H1 (cell line): ENCODE results near the gene ITGA8. TPM values are rescaled to one million over a fixed set of nuclear protein-coding genes. Genes with fewer than 3 reads are reported as not detected.

ENCODE experiments used
- CTCF ChIA-PET: fragments of 300-600 bp; sonication (Branson Sonifier 250); formaldehyde crosslinking; loops from one replicate; lab custom pipeline; 2021; ENCODE audit not compliant: partially characterized antibody; lab: Charles Lee
- POLR2A ChIA-PET: fragments of 300-600 bp; sonication (Branson Sonifier 250); formaldehyde crosslinking; loops from one replicate; lab custom pipeline; 2021; ENCODE audit warnings: inconsistent platforms; ENCODE audit not compliant: partially characterized antibody; lab: Charles Lee
- DNase-seq, 2 experiments: peaks; one replicate each; pipeline versions ENCODE4 v3.0.0 to v3.0.0-alpha.2; 2010 to 2022; ENCODE audit warnings: low spot score in 2 of 2, low read depth in 1 of 2, mixed read lengths in 1 of 2
- FAIRE-seq: peaks from 2 replicates; lab custom pipeline; 2011; peaks lifted over from hg19 to GRCh38; lab: Jason Lieb, UNC
- H2AFZ ChIP-seq: 2 replicates; pipeline ENCODE4 v1.8.1; 2012; ENCODE audit warnings: low read length, inconsistent platforms
- H2AK5ac ChIP-seq: 2 replicates; pipeline ENCODE4 v1.6.1; 2013; ENCODE audit warnings: low read depth, low read length
- H2BK120ac ChIP-seq: replicated peaks from 2 replicates; pipeline ENCODE3; 2013; ENCODE audit warnings: low read depth, low read length, inconsistent platforms
- H2BK12ac ChIP-seq: 2 replicates; pipeline ENCODE4 v1.6.1; 2013; ENCODE audit warnings: low read depth, low read length
- H2BK15ac ChIP-seq: 2 replicates; pipeline ENCODE4 v1.6.1; 2013; ENCODE audit warnings: low read length
- H2BK20ac ChIP-seq: 2 replicates; pipeline ENCODE4 v1.6.1; 2013; ENCODE audit warnings: low read length
- H2BK5ac ChIP-seq: 2 replicates; pipeline ENCODE4 v1.6.1; 2013; ENCODE audit warnings: low read depth, low read length
- H3K14ac ChIP-seq: 2 replicates; pipeline ENCODE4 v1.6.1; 2013; ENCODE audit warnings: inconsistent platforms; ENCODE audit not compliant: insufficient read length
- H3K18ac ChIP-seq: 2 replicates; pipeline ENCODE4 v1.6.1; 2013; ENCODE audit warnings: low read length; ENCODE audit errors: extremely low read depth
- H3K23ac ChIP-seq: 2 replicates; pipeline ENCODE4 v1.6.1; 2013; ENCODE audit warnings: inconsistent platforms; ENCODE audit not compliant: insufficient read length
- H3K23me2 ChIP-seq: 2 replicates; pipeline ENCODE4 v1.6.1; 2013; ENCODE audit warnings: low read depth, low read length
- H3K27ac ChIP-seq: 2 replicates; pipeline ENCODE4 v1.6.1; 2011; ENCODE audit warnings: low read depth, low read length, inconsistent platforms
- H3K27me3 ChIP-seq, 4 experiments: replicated peaks in 1 of 4; 1 replicate in 1 of 4; 2 replicates in 3 of 4; pipeline versions ENCODE4 v1.6.1 to v1.8.1; 2011 to 2013; ENCODE audit warnings: low read length in 3 of 4, mild to moderate bottlenecking in 3 of 4, inconsistent platforms in 2 of 4, mixed read lengths in 2 of 4, moderate library complexity in 1 of 4; ENCODE audit not compliant: control insufficient read depth in 3 of 4, insufficient read depth in 3 of 4; ENCODE audit errors: extremely low read depth in 1 of 4
- H3K36me3 ChIP-seq, 4 experiments: 2 replicates each; pipeline versions ENCODE4 v1.6.1 to v1.8.1; 2011 to 2013; ENCODE audit warnings: mild to moderate bottlenecking in 4 of 4, low read length in 3 of 4, moderate library complexity in 2 of 4, control low read depth in 1 of 4, inconsistent platforms in 1 of 4; ENCODE audit not compliant: insufficient read depth in 4 of 4, control insufficient read depth in 2 of 4
- H3K4ac ChIP-seq: replicated peaks from 2 replicates; pipeline ENCODE3; 2013; ENCODE audit warnings: low read length, low read depth, mixed read lengths, inconsistent platforms; ENCODE audit not compliant: insufficient read length
- H3K4me1 ChIP-seq, 4 experiments: replicated peaks in 1 of 4; 1 replicate in 1 of 4; 2 replicates in 3 of 4; pipeline versions ENCODE4 v1.6.1 to v1.8.1; 2011 to 2013; ENCODE audit warnings: low read length in 3 of 4, inconsistent platforms in 2 of 4, mixed read lengths in 1 of 4; ENCODE audit not compliant: insufficient read depth in 4 of 4, control insufficient read depth in 3 of 4
- H3K4me2 ChIP-seq, 2 experiments: 2 replicates each; pipeline versions ENCODE4 v1.6.1 to v1.8.1; 2011 to 2013; ENCODE audit warnings: low read depth in 2 of 2, low read length in 2 of 2, control low read depth in 1 of 2, inconsistent platforms in 1 of 2, mild to moderate bottlenecking in 1 of 2; ENCODE audit not compliant: insufficient read depth in 1 of 2
- H3K4me3 ChIP-seq, 4 experiments: fragments of 200-600, 300-600 bp in 1 of 4; sonication (generic), shearing (Covaris generic), sonication (Bioruptor Twin) in 1 of 4; 2 replicates each; pipeline versions ENCODE4 v1.5.1 to v1.8.1; 2011 to 2016; ENCODE audit warnings: low read length in 4 of 4, low read depth in 3 of 4, control low read depth in 2 of 4, inconsistent platforms in 2 of 4, mild to moderate bottlenecking in 2 of 4, mixed read lengths in 1 of 4, moderate library complexity in 1 of 4; ENCODE audit not compliant: insufficient read depth in 2 of 4; ENCODE audit errors: extremely low read depth in 1 of 4
- H3K56ac ChIP-seq: replicated peaks from 2 replicates; pipeline ENCODE3; 2013; ENCODE audit warnings: low read depth, mild to moderate bottlenecking, mixed read lengths, low read length, inconsistent platforms; ENCODE audit not compliant: insufficient read length
- H3K79me1 ChIP-seq: 2 replicates; pipeline ENCODE4 v1.6.1; 2013; ENCODE audit warnings: low read depth, low read length, control low read depth
- H3K79me2 ChIP-seq, 2 experiments: 2 replicates each; pipeline versions ENCODE4 v1.6.1 to v1.8.1; 2012 to 2013; ENCODE audit warnings: low read length in 2 of 2, mild to moderate bottlenecking in 2 of 2, inconsistent platforms in 1 of 2; ENCODE audit not compliant: insufficient read depth in 2 of 2, control insufficient read depth in 1 of 2
- H3K9ac ChIP-seq, 4 experiments: replicated peaks in 1 of 4; 1 replicate in 1 of 4; 2 replicates in 3 of 4; pipeline versions ENCODE4 v1.6.1 to v1.8.1; 2011 to 2013; ENCODE audit warnings: low read depth in 3 of 4, low read length in 3 of 4, control low read depth in 2 of 4, mild to moderate bottlenecking in 2 of 4, moderate library complexity in 2 of 4, inconsistent platforms in 1 of 4; ENCODE audit errors: extremely low read depth in 1 of 4
- H3K9me3 ChIP-seq, 2 experiments: 2 replicates each; pipeline versions ENCODE4 v1.6.1 to v1.8.1; 2012 to 2013; ENCODE audit warnings: mild to moderate bottlenecking in 2 of 2, moderate library complexity in 2 of 2, control low read depth in 1 of 2, inconsistent platforms in 1 of 2, low read depth in 1 of 2, low read length in 1 of 2, mixed read lengths in 1 of 2; ENCODE audit not compliant: insufficient read depth in 2 of 2
- H4K20me1 ChIP-seq, 2 experiments: replicated peaks in 1 of 2; 2 replicates each; pipeline versions ENCODE3 to v1.8.1; 2011 to 2013; ENCODE audit warnings: inconsistent platforms in 2 of 2, low read length in 2 of 2, mild to moderate bottlenecking in 1 of 2; ENCODE audit not compliant: insufficient read depth in 2 of 2, control insufficient read depth in 1 of 2
- H4K5ac ChIP-seq: 2 replicates; pipeline ENCODE4 v1.6.1; 2013; ENCODE audit warnings: low read length, low read depth, mixed read lengths, inconsistent platforms; ENCODE audit not compliant: insufficient read length
- H4K8ac ChIP-seq: 2 replicates; pipeline ENCODE4 v1.8.0; 2013; ENCODE audit warnings: mild to moderate bottlenecking, moderate library complexity, low read length, inconsistent platforms; ENCODE audit not compliant: insufficient read depth; ENCODE audit errors: extremely low read depth
- H4K91ac ChIP-seq: replicated peaks from 2 replicates; pipeline ENCODE3; 2013; ENCODE audit warnings: low read length, mixed read lengths, inconsistent platforms; ENCODE audit not compliant: insufficient read length
- EGR1 ChIP-seq: IDR thresholded peaks from 2 replicates; pipeline ENCODE4 v1.6.1; 2011; ENCODE audit warnings: low read depth, low read length, borderline replicate concordance
- MAFK ChIP-seq: IDR thresholded peaks from 2 replicates; pipeline ENCODE4 v1.6.1; 2012; ENCODE audit warnings: low read depth, mild to moderate bottlenecking, improper control_type of control experiment, low read length
- SUZ12 ChIP-seq: fragments of 200-600 bp; sonication (generic); IDR thresholded peaks from 2 replicates; pipeline ENCODE4 v1.6.1; 2012; ENCODE audit warnings: mild to moderate bottlenecking, inconsistent platforms, low read length, moderate library complexity, mixed read lengths
- TAF1 ChIP-seq: IDR thresholded peaks from 2 replicates; pipeline ENCODE4 v1.6.1; 2011; ENCODE audit warnings: mild to moderate bottlenecking, low read depth, low read length
- WGBS, 2 experiments: shearing (Covaris generic) in 1 of 2; methylation state at CpG; one replicate each; pipeline versions ENCODE4 v1.1.6 to v1.1.7; 2013 to 2015; ENCODE audit warnings: low lambda C conversion rate in 2 of 2, mixed read lengths in 2 of 2, inconsistent platforms in 1 of 2, low coverage in 1 of 2, missing lambda C conversion rate in 1 of 2; ENCODE audit not compliant: insufficient replicate concordance in 2 of 2, insufficient coverage in 1 of 2, insufficient read length in 1 of 2; ENCODE audit errors: extremely low coverage in 1 of 2, missing lambda C conversion rate in 1 of 2; 5-methylcytosine and 5-hydroxymethylcytosine counted together
- polyA plus RNA-seq, 7 experiments: library from polyadenylated mRNA; depleted of rRNA in 3 of 7; stranded (reverse) in 5 of 7; unstranded in 2 of 7; fragments of >200 nt in 5 of 7; fragments of 200-250 nt in 2 of 7; gene quantifications; 1 replicate in 5 of 7; 2 replicates in 1 of 7; 4 replicates in 1 of 7; pipeline versions ENCODE4 v1.2.1 to v1.2.3, GENCODE V29; 2011 to 2013; ENCODE audit warnings: missing spikeins in 2 of 7, mixed read lengths in 2 of 7
- total RNA-seq: library from RNA; stranded (reverse); fragmentation: NEBNext Ultra II Directional; extraction: Animal tissue kit (Norgen Biotek cat#: 25700); gene quantifications from 2 replicates; pipeline ENCODE4 v1.2.1, GENCODE V29; 2021

The ITGA8 gene
- total and polyA plus RNA-seq, 2 of the 8 experiments (the other 6 are each of a cell fraction or from before 2014, with no cell fraction given): not detected

DNA sequence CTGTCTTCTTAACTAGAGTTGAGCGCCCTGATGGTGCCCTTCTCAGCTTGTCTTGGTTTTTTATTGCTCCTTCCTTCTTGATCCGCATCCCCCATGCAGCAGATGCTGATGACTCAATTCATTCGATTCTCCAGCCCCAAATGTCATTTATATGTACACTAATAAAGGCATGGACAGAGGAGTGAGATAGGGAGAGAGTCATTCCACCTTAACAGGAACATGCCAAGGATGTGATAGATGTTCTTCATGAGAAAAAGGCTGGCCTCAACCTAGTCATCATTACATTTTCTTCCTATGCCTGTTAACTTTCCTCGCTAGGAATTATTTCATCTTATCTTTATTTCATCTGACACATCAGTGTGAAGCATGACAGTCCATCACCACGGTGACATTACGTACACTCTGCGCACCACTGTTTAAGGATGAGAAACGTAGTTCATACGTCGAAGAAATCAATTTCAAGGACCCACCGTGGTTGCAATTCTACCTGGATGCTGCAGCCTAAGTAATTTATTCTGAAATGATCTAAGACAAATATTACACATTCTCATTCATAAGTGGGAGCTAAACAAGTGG lies 198.3 kb downstream of the ITGA8 start:
- no peaks in the 10 kb centered on the region for H3K79me2 ChIP-seq
- no peak overlapping the region for H3K4ac ChIP-seq
- H3K9me3 ChIP-seq: no peaks in the 10 kb centered on the region
- no peaks in the 10 kb centered on the region for H4K20me1 ChIP-seq
- no peak for DNase-seq
- no peak overlapping the region for H3K23ac ChIP-seq
- H2AK5ac ChIP-seq: no peak overlapping the region
- no peak overlapping the region for H3K14ac ChIP-seq
- no peak overlapping the region for H3K18ac ChIP-seq
- no peak overlapping the region for H4K91ac ChIP-seq
- no peak overlapping the region for H3K4me2 ChIP-seq
- H4K5ac ChIP-seq: no peak overlapping the region
- no peak for TF ChIP-seq MAFK
- no peak for TF ChIP-seq SUZ12
- TF ChIP-seq EGR1: no peak
- no peak for TF ChIP-seq TAF1
- TF ChIP-seq, all 59 proteins: peak for 0
- no peak overlapping the region for H3K4me3 ChIP-seq
- H2BK20ac ChIP-seq: no peak overlapping the region
- no peak overlapping the region for H2BK120ac ChIP-seq
- H3K36me3 ChIP-seq: no peaks in the 10 kb centered on the region
- H4K8ac ChIP-seq: no peak overlapping the region
- no peaks in the 10 kb centered on the region for H3K4me1 ChIP-seq
- no peaks in the 10 kb centered on the region for H3K79me1 ChIP-seq
- no peak overlapping the region for H3K9ac ChIP-seq
- 88% methylated on average over 11 of the region's 11 CpGs; no CpG with 5 or more reads in 1 of the 2 experiments for WGBS, 2 experiments
- H2BK15ac ChIP-seq: no peak overlapping the region
- no peak overlapping the region for H2BK5ac ChIP-seq
- no peaks in the 10 kb centered on the region for H3K23me2 ChIP-seq
- H2AFZ ChIP-seq: no peak overlapping the region
- no peak overlapping the region for H3K56ac ChIP-seq
- H2BK12ac ChIP-seq: no peak overlapping the region
- no peak overlapping the region for H3K27ac ChIP-seq
- ChIA-PET POLR2A (no interaction called here), CTCF (interaction anchor here (0.6 to 1.3 kb wide), 3 partner anchors 20 to 90 kb away, joined by 3 to 5 read pairs (median 4); no protein-coding TSS in a partner anchor)
- H3K27me3 ChIP-seq: no peaks in the 10 kb centered on the region
- FAIRE-seq: no peak
